ENCODE results near the gene PTTG1. TPM values are rescaled to one million over a fixed set of nuclear protein-coding genes. Genes with fewer than 3 reads are reported as not detected.

PTTG1 gene
- total RNA-seq, 4 donors from 2014 or later = 31.7 to 98.9 (median 49.9) TPM

- Histone ChIP-seq H3K27ac (no peak overlapping the region), H3K4me1 (peaks cover 30% of the 10 kb centered on the region), H3K27me3 (no peaks in the 10 kb centered on the region), H3K36me3 (no peaks in the 10 kb centered on the region), H3K4me3 (no peak overlapping the region), H3K9me3 (no peaks in the 10 kb centered on the region)
- no peak for DNase-seq (ENCODE audit: low spot score in 2 of 2)
- TF ChIP-seq POLR2AphosphoS5 (IDR thresholded peaks at IDR 0.05) (no peak), EP300 (IDR thresholded peaks at IDR 0.05) (no peak), POLR2A (IDR thresholded peaks at IDR 0.05) (no peak)
- TF ChIP-seq, protein P1, sequence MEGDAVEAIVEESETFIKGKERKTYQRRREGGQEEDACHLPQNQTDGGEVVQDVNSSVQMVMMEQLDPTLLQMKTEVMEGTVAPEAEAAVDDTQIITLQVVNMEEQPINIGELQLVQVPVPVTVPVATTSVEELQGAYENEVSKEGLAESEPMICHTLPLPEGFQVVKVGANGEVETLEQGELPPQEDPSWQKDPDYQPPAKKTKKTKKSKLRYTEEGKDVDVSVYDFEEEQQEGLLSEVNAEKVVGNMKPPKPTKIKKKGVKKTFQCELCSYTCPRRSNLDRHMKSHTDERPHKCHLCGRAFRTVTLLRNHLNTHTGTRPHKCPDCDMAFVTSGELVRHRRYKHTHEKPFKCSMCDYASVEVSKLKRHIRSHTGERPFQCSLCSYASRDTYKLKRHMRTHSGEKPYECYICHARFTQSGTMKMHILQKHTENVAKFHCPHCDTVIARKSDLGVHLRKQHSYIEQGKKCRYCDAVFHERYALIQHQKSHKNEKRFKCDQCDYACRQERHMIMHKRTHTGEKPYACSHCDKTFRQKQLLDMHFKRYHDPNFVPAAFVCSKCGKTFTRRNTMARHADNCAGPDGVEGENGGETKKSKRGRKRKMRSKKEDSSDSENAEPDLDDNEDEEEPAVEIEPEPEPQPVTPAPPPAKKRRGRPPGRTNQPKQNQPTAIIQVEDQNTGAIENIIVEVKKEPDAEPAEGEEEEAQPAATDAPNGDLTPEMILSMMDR (IDR thresholded peaks at IDR 0.05) = no peak
- 94% methylated on average over 4 of the region's 4 CpGs for WGBS
Measured at GRCh38 chr5:160472482-160472881, 50.8 kb downstream of the PTTG1 start.

DNA sequence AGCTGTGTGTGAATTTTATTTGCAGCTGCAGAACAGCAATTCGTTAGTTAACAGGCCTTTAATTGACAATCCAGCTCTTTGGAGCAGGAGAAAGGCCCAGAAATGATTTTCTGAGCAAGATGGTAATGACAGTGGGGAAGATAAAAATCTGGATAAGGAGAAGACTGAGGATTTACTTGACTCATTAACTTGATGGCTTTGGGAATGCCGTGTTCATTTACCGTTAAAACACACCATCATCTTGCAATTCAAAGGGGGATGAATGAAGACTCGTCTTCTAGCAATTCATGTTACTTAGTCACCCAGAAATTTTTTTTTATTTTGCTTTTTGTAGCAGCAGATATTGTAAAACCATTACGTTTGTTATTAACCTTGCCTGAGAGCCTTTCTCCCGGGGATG is 52.0 kb downstream of the PTTG1 start:
- Histone ChIP-seq H3K27ac (no peak overlapping the region), H3K9me3 (no peaks in the 10 kb centered on the region), H3K27me3 (no peaks in the 10 kb centered on the region), H3K4me3 (no peak overlapping the region), H3K36me3 (no peaks in the 10 kb centered on the region), H3K4me1 (peaks cover 20% of the 10 kb centered on the region)
- no peak for DNase-seq (ENCODE audit: low spot score in 2 of 2)
- TF ChIP-seq POLR2A (IDR thresholded peaks at IDR 0.05) (no peak), POLR2AphosphoS5 (IDR thresholded peaks at IDR 0.05) (no peak), EP300 (IDR thresholded peaks at IDR 0.05) (no peak)
- TF ChIP-seq, protein P1 (IDR thresholded peaks at IDR 0.05) = no peak
- 94% methylated on average over 6 of the region's 6 CpGs for WGBS

GRCh38 chr5:160474084-160474483 is 52.4 kb downstream of the PTTG1 start:
- Histone ChIP-seq H3K4me1 (peaks cover 20% of the 10 kb centered on the region), H3K27me3 (no peaks in the 10 kb centered on the region), H3K27ac (no peak overlapping the region), H3K36me3 (no peaks in the 10 kb centered on the region), H3K4me3 (no peak overlapping the region), H3K9me3 (no peaks in the 10 kb centered on the region)
- TF ChIP-seq POLR2A (IDR thresholded peaks at IDR 0.05) (no peak), POLR2AphosphoS5 (IDR thresholded peaks at IDR 0.05) (no peak), EP300 (IDR thresholded peaks at IDR 0.05) (no peak)
- TF ChIP-seq, protein P1 (IDR thresholded peaks at IDR 0.05) = no peak
- WGBS = 96% methylated on average over 1 of the region's 1 CpG
- DNase-seq (ENCODE audit: low spot score in 2 of 2) = no peak

GRCh38 chr5:160475864-160476438 is 54.3 kb downstream of the PTTG1 start:
- Histone ChIP-seq H3K36me3 (no peaks in the 10 kb centered on the region), H3K27me3 (no peaks in the 10 kb centered on the region), H3K4me3 (no peak overlapping the region), H3K27ac (no peak overlapping the region), H3K4me1 (peaks cover 11% of the 10 kb centered on the region), H3K9me3 (no peaks in the 10 kb centered on the region)
- no peak for DNase-seq (ENCODE audit: low spot score in 2 of 2)
- TF ChIP-seq, protein P1 (IDR thresholded peaks at IDR 0.05) = no peak
- TF ChIP-seq EP300 (IDR thresholded peaks at IDR 0.05) = no peak
- TF ChIP-seq POLR2AphosphoS5 (IDR thresholded peaks at IDR 0.05) = no peak
- no peak for TF ChIP-seq POLR2A (IDR thresholded peaks at IDR 0.05)
- WGBS = 89% methylated on average over 7 of the region's 7 CpGs

GRCh38 chr5:160477266-160477970 is 55.8 kb downstream of the PTTG1 start:
- Histone ChIP-seq H3K9me3 (no peaks in the 10 kb centered on the region), H3K27me3 (no peaks in the 10 kb centered on the region), H3K36me3 (no peaks in the 10 kb centered on the region), H3K4me3 (no peak overlapping the region), H3K4me1 (no peaks in the 10 kb centered on the region), H3K27ac (no peak overlapping the region)
- no peak for DNase-seq (ENCODE audit: low spot score in 2 of 2)
- TF ChIP-seq POLR2A (IDR thresholded peaks at IDR 0.05) (no peak), POLR2AphosphoS5 (IDR thresholded peaks at IDR 0.05) (no peak), EP300 (IDR thresholded peaks at IDR 0.05) (no peak)
- TF ChIP-seq, protein P1 (IDR thresholded peaks at IDR 0.05) = no peak
- WGBS = 84% methylated on average over 6 of the region's 6 CpGs
